Measurements from ENCODE around the gene VIT.

VIT gene, protein sequence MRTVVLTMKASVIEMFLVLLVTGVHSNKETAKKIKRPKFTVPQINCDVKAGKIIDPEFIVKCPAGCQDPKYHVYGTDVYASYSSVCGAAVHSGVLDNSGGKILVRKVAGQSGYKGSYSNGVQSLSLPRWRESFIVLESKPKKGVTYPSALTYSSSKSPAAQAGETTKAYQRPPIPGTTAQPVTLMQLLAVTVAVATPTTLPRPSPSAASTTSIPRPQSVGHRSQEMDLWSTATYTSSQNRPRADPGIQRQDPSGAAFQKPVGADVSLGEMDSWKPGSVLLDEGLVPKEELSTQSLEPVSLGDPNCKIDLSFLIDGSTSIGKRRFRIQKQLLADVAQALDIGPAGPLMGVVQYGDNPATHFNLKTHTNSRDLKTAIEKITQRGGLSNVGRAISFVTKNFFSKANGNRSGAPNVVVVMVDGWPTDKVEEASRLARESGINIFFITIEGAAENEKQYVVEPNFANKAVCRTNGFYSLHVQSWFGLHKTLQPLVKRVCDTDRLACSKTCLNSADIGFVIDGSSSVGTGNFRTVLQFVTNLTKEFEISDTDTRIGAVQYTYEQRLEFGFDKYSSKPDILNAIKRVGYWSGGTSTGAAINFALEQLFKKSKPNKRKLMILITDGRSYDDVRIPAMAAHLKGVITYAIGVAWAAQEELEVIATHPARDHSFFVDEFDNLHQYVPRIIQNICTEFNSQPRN

DNA sequence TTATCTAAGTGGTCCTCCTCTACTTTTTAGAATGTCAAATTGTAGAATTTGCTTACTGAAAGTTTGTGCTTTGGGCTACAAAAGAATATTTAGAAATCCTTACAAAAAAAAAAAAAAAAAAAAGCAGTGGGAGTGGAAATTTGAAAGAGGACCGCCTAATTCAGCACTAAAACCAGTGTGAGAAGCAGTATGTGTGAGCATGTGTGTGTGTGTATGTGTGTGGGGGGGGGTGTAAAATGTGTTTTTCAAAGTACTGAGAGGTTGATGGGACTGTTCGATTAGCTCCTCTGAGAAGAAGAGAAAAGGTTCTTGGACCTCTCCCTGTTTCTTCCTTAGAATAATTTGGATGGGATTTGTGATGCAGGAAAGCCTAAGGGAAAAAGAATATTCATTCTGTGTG, at the start of gene VIT:
Gene VIT, plus strand, starts transcription at position 175 of the 400 bp plus-strand sequence. CDS start 19,664 bp downstream, outside the sequence.
- TF ChIP-seq, protein P1, sequence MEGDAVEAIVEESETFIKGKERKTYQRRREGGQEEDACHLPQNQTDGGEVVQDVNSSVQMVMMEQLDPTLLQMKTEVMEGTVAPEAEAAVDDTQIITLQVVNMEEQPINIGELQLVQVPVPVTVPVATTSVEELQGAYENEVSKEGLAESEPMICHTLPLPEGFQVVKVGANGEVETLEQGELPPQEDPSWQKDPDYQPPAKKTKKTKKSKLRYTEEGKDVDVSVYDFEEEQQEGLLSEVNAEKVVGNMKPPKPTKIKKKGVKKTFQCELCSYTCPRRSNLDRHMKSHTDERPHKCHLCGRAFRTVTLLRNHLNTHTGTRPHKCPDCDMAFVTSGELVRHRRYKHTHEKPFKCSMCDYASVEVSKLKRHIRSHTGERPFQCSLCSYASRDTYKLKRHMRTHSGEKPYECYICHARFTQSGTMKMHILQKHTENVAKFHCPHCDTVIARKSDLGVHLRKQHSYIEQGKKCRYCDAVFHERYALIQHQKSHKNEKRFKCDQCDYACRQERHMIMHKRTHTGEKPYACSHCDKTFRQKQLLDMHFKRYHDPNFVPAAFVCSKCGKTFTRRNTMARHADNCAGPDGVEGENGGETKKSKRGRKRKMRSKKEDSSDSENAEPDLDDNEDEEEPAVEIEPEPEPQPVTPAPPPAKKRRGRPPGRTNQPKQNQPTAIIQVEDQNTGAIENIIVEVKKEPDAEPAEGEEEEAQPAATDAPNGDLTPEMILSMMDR (IDR thresholded peaks at IDR 0.05; ENCODE audit: low read depth, low read length), result no peak
- peak; percentile 41 to 47 for DNase-seq (ENCODE audit: low read depth in 2 of 2)
- H3K4me3 ChIP-seq (replicated peaks in 1 of 2; ENCODE audit: low read depth in 2 of 2, low read length in 2 of 2), result peak within 1 kb of the TSS in 1 of 2 donors; percentile 5

DNA sequence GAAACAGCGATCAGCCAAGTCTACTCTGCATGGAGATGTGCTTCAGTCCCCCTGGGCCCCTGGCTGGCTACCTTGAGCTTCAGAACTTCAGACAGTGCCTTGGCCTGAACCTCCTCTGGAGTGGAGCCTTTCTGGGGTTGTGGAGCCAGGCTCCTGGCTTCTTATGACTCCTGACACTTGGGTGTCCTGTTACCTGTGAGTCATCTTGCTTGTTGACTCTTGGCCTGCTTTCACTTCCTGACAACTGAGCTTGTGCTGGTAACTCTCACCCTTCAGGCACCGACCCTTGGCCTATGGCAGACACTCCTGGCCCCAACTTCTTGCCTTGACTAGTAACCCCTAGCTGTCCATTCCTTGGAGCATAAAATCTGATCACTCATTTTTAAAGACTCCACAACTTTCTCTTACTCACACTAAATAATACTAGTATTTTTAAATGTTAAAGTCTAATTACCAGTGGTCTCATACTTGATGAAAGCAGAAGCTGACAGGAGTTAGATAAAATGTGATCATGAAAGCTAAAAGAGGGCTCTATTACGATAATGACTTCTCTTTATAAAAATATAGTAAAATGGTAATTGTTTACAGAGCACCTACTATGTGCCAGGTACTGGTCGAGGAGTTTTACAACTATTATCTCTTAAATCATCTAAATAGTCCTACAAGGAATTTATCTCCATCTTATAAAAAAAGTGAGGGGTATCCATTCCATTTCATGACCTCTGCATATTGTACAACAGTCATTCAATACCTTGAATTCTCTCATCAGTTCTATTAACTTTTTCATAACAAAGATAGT, 46.3 kb upstream of the VIT start:
- TF ChIP-seq, protein P1 (IDR thresholded peaks at IDR 0.05; ENCODE audit: low read depth, low read length), result no peak
- no peak overlapping the region for H3K4me3 ChIP-seq (replicated peaks in 1 of 2; ENCODE audit: low read depth in 2 of 2, low read length in 2 of 2)
- DNase-seq (ENCODE audit: low read depth in 2 of 2), result peak; percentile 54 to 85

DNA sequence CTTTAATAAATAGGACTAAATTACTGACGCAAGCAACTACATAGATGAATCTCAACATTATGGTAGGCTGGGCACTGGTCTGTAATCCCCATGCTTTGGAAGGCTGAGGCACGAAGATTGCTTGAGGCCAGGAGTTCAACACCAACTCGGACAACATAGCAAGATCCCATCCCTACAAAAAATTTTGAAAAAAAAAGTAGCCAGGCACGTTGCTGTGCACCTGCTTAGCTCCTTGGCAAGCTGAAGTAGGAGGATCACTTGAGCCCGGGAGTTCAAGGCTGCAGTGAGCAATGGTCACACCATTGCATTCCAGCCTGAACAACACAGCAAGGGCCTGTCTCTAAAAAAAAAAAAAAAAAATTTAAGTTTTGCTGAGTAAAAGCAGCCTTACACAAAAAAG, 43.4 kb upstream of the VIT start:
- TF ChIP-seq, protein P1 (IDR thresholded peaks at IDR 0.05; ENCODE audit: low read depth, low read length), result no peak
- no peak overlapping the region for H3K4me3 ChIP-seq (replicated peaks in 1 of 2; ENCODE audit: low read depth in 2 of 2, low read length in 2 of 2)
- no peak for DNase-seq (ENCODE audit: low read depth in 2 of 2)

DNA sequence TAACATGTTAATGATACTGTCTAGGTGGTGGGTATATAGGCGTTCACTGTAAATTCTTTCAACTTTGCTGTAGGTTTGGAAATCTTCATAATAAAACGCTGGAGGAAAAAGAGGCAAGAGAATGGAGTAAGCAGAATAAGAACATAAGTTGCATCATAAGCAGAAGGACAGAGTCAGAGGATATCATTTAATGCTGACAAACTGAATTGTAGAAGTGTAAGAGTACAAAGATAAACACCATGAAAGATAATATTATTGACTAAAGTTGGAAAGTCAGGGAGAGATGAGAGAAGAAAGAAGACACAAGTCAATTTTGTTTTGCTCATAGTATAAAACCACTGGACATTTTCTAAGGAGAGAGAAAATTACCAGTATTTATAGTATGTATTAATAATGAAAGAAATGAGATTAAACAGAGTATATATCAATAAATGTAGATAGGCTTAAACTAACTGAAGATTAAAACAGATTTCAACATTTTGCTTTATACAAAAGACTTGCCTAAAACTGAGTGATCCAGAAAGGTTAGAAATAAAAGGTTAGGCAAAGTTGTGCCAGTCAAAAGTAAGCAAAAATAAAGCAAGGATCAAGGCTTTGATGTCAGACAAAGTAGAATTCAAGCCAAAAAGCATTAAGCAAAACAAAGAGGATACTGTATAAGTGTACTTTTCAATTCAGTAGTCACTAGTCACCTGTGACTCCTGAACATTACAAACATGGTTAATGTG, 42.4 kb upstream of the VIT start:
- TF ChIP-seq, protein P1 (IDR thresholded peaks at IDR 0.05; ENCODE audit: low read depth, low read length), result no peak
- no peak overlapping the region for H3K4me3 ChIP-seq (replicated peaks in 1 of 2; ENCODE audit: low read depth in 2 of 2, low read length in 2 of 2)
- DNase-seq (ENCODE audit: low read depth in 2 of 2), result no peak

DNA sequence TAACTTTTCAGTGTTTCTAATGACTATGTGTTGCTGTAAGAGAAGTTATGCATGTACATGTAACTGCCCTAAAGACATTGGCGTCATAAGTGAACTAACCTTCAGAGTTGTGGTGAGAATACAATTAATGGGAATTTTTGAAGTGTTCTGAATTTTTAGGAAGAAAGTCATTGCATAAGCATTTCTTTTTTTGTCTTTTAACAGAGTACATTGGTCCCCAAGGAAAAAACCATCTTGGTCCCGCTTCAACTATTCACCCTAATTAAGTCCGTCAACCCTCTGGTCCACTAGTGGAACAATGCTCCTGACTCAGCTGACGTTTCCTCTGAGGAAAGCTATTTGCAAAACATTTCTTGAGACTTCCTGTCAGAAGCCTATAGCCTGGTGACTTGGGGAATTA, 41.1 kb upstream of the VIT start:
- H3K4me3 ChIP-seq (replicated peaks in 1 of 2; ENCODE audit: low read depth in 2 of 2, low read length in 2 of 2), result no peak overlapping the region
- DNase-seq (ENCODE audit: low read depth in 2 of 2), result peak; percentile 88 to 98
- TF ChIP-seq, protein P1 (IDR thresholded peaks at IDR 0.05; ENCODE audit: low read depth, low read length), result no peak

DNA sequence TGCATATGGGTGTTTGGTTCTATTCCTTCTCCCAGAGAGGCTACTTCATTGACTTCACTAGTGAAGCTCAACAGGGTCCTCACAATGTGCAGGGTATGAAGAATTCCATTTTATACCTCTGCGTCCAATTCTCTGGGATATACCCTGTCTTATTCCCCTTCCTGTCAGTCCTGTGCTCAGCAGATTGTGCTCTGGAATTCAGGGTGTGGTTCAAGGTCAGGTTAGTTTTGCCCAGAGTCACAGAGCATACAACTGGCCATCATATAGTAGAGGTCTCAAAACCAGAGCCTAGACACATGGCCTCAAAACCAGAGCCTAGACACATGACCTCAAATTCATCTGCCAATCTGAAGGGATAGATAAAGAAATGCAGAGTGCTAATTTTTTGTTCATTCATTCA, 38.8 kb upstream of the VIT start:
- H3K4me3 ChIP-seq (replicated peaks in 1 of 2; ENCODE audit: low read depth in 2 of 2, low read length in 2 of 2), result no peak overlapping the region
- DNase-seq (ENCODE audit: low read depth in 2 of 2), result no peak
- TF ChIP-seq, protein P1 (IDR thresholded peaks at IDR 0.05; ENCODE audit: low read depth, low read length), result no peak
